ENCODE results near the gene FER1L5. TPM values are rescaled to one million over a fixed set of nuclear protein-coding genes. Genes with fewer than 3 reads are reported as not detected.

The FER1L5 gene
- total RNA-seq, 2 experiments from 2014 or later: not detected

GRCh38 chr2:96655526-96655925, 13.0 kb downstream of the FER1L5 start:
- Histone ChIP-seq H4K20me1 (ENCODE audit: insufficient read depth, low read length) (no peaks in the 10 kb centered on the region), H3K4me2 (ENCODE audit: low read length) (no peak overlapping the region), H3K27ac (ENCODE audit: low read depth, low read length, poor library complexity, severe bottlenecking) (no peak overlapping the region), H2AFZ (ENCODE audit: low read length) (no peak overlapping the region), H3K4me3 (ENCODE audit: low read depth, low read length, poor library complexity, severe bottlenecking) (no peak overlapping the region), H3K4me1 (ENCODE audit: insufficient read depth, low read length, poor library complexity, severe bottlenecking) (peaks cover 9% of the 10 kb centered on the region), H3K9me2 (ENCODE audit: insufficient read depth, low read length) (no peaks in the 10 kb centered on the region), H3K79me2 (ENCODE audit: insufficient read depth, low read depth, low read length) (no peaks in the 10 kb centered on the region), H3K36me3 (ENCODE audit: insufficient read depth, low read length) (no peaks in the 10 kb centered on the region), H3K9me3 (ENCODE audit: low read length) (no peaks in the 10 kb centered on the region)
- DNase-seq (ENCODE audit: low spot score): no peak
- TF ChIP-seq CTCF (conservative IDR thresholded peaks at IDR 0.05; ENCODE audit: low read length) (no peak), EZH2phosphoT487 (IDR thresholded peaks at IDR 0.05; ENCODE audit: borderline replicate concordance, low read depth, low read length) (no peak)
- POLR2A ChIA-PET: no interaction called here
- intact Hi-C loops (cut with micrococcal nuclease; ENCODE audit: unreplicated experiment): no loop called here
- no TSS peak for BruUV-seq (replicated peaks)
- CTCF ChIA-PET (ENCODE audit: unreplicated experiment): no interaction called here

GRCh38 chr2:96656540-96656939, 14.0 kb downstream of the FER1L5 start:
- Histone ChIP-seq H3K4me2 (ENCODE audit: low read length) (0 out of 2 replicates have a peak overlapping the region, but pooled peaks have one; percentile 4), H3K79me2 (ENCODE audit: insufficient read depth, low read depth, low read length) (no peaks in the 10 kb centered on the region), H4K20me1 (ENCODE audit: insufficient read depth, low read length) (no peaks in the 10 kb centered on the region), H3K36me3 (ENCODE audit: insufficient read depth, low read length) (no peaks in the 10 kb centered on the region), H3K9me3 (ENCODE audit: low read length) (no peaks in the 10 kb centered on the region), H3K27ac (ENCODE audit: low read depth, low read length, poor library complexity, severe bottlenecking) (no peak overlapping the region), H3K9me2 (ENCODE audit: insufficient read depth, low read length) (no peaks in the 10 kb centered on the region), H3K4me3 (ENCODE audit: low read depth, low read length, poor library complexity, severe bottlenecking) (no peak overlapping the region), H3K4me1 (ENCODE audit: insufficient read depth, low read length, poor library complexity, severe bottlenecking) (peaks cover 9% of the 10 kb centered on the region), H2AFZ (ENCODE audit: low read length) (0 out of 2 replicates have a peak overlapping the region, but pooled peaks have one; percentile 7)
- no TSS peak for BruUV-seq (replicated peaks)
- POLR2A ChIA-PET: no interaction called here
- DNase-seq (ENCODE audit: low spot score): peak; percentile 26
- CTCF ChIA-PET (ENCODE audit: unreplicated experiment): no interaction called here
- intact Hi-C loops (cut with micrococcal nuclease; ENCODE audit: unreplicated experiment): no loop called here
- no peak for TF ChIP-seq EZH2phosphoT487 (IDR thresholded peaks at IDR 0.05; ENCODE audit: borderline replicate concordance, low read depth, low read length)
- TF ChIP-seq CTCF (conservative IDR thresholded peaks at IDR 0.05; ENCODE audit: low read length): no peak

- H4K20me1 ChIP-seq (ENCODE audit: insufficient read depth, low read length): no peaks in the 10 kb centered on the region
- intact Hi-C loops (cut with micrococcal nuclease; ENCODE audit: unreplicated experiment): no loop called here
- H2AFZ ChIP-seq (ENCODE audit: low read length): no peak overlapping the region
- no peak overlapping the region for H3K4me2 ChIP-seq (ENCODE audit: low read length)
- no peak overlapping the region for H3K4me3 ChIP-seq (ENCODE audit: low read depth, low read length, poor library complexity, severe bottlenecking)
- BruUV-seq (replicated peaks): no TSS peak
- no peaks in the 10 kb centered on the region for H3K9me2 ChIP-seq (ENCODE audit: insufficient read depth, low read length)
- DNase-seq (ENCODE audit: low spot score): no peak
- H3K27ac ChIP-seq (ENCODE audit: low read depth, low read length, poor library complexity, severe bottlenecking): no peak overlapping the region
- H3K36me3 ChIP-seq (ENCODE audit: insufficient read depth, low read length): no peaks in the 10 kb centered on the region
- no peaks in the 10 kb centered on the region for H3K9me3 ChIP-seq (ENCODE audit: low read length)
- peaks cover 5% of the 10 kb centered on the region for H3K4me1 ChIP-seq (ENCODE audit: insufficient read depth, low read length, poor library complexity, severe bottlenecking)
- TF ChIP-seq CTCF (conservative IDR thresholded peaks at IDR 0.05; ENCODE audit: low read length) (no peak), EZH2phosphoT487 (IDR thresholded peaks at IDR 0.05; ENCODE audit: borderline replicate concordance, low read depth, low read length) (no peak)
- CTCF ChIA-PET (ENCODE audit: unreplicated experiment): no interaction called here
- POLR2A ChIA-PET: no interaction called here
- H3K79me2 ChIP-seq (ENCODE audit: insufficient read depth, low read depth, low read length): no peaks in the 10 kb centered on the region
These were observed 18.8 kb downstream of the FER1L5 start for GRCh38 chr2:96661324-96661723.
